ENCODE results near the gene HYAL3.
A peak's percentile ranks its signal among the peaks of the same experiment; 100 is the strongest.

HYAL3 gene

GRCh38 chr3:50323614-50324199 is 24.5 kb upstream of the HYAL3 start:
- peaks cover 34 to 90% of the 10 kb centered on the region in 2 donors for H3K4me1 Mint-ChIP-seq
- no peaks in the 10 kb centered on the region for H3K9me3 Mint-ChIP-seq
- ATAC-seq (replicated peaks) = no peak
- H3K27ac Mint-ChIP-seq = peak overlapping the region; percentile 65
- H3K36me3 Mint-ChIP-seq = peaks cover 17 to 42% of the 10 kb centered on the region in 2 donors
- H3K4me3 Mint-ChIP-seq = no peak overlapping the region
- DNase-seq = no peak
- H3K27me3 Mint-ChIP-seq = no peaks in the 10 kb centered on the region

GRCh38 chr3:50323092-50323600 is 23.9 kb upstream of the HYAL3 start:
- no peaks in the 10 kb centered on the region for H3K9me3 Mint-ChIP-seq
- H3K4me3 Mint-ChIP-seq = peak overlapping the region in 1 of 2 donors; percentile 39
- peaks cover 17 to 42% of the 10 kb centered on the region in 2 donors for H3K36me3 Mint-ChIP-seq
- DNase-seq = no peak
- H3K4me1 Mint-ChIP-seq = peaks cover 37 to 90% of the 10 kb centered on the region in 2 donors
- H3K27ac Mint-ChIP-seq = peak overlapping the region; percentile 65
- no peak for ATAC-seq (replicated peaks)
- H3K27me3 Mint-ChIP-seq = no peaks in the 10 kb centered on the region

GRCh38 chr3:50322386-50323091 is 23.3 kb upstream of the HYAL3 start, which contains the start of gene HYAL2:
HYAL2 (minus strand) TSS chr3:50322745; CDS start chr3:50320489, 2,256 bp downstream.
- Mint-ChIP-seq H3K36me3 (peaks cover 20 to 42% of the 10 kb centered on the region in 2 donors), H3K4me3 (peak within 1 kb of the TSS; percentile 84 to 90), H3K27ac (peak within 1 kb of the TSS; percentile 99), H3K27me3 (no peaks in the 10 kb centered on the region), H3K9me3 (no peaks in the 10 kb centered on the region), H3K4me1 (peaks cover 37 to 89% of the 10 kb centered on the region in 2 donors)
- DNase-seq (no peak), ATAC-seq (replicated peaks) (no peak)

GRCh38 chr3:50322115-50322385 is 22.8 kb upstream of the HYAL3 start:
- H3K36me3 Mint-ChIP-seq = peaks cover 20 to 42% of the 10 kb centered on the region in 2 donors
- no peaks in the 10 kb centered on the region for H3K9me3 Mint-ChIP-seq
- H3K27ac Mint-ChIP-seq = no peak overlapping the region
- DNase-seq (no peak), ATAC-seq (replicated peaks) (no peak)
- H3K4me1 Mint-ChIP-seq = peaks cover 39 to 84% of the 10 kb centered on the region in 2 donors
- peak overlapping the region; percentile 84 to 90 for H3K4me3 Mint-ChIP-seq
- no peaks in the 10 kb centered on the region for H3K27me3 Mint-ChIP-seq

GRCh38 chr3:50321336-50322114 is 22.3 kb upstream of the HYAL3 start:
- H3K4me3 Mint-ChIP-seq = peak overlapping the region; percentile 84 to 90
- ATAC-seq (replicated peaks) (peak; percentile 83 to 89), DNase-seq (peak; percentile 82)
- H3K36me3 Mint-ChIP-seq = peaks cover 25 to 45% of the 10 kb centered on the region in 2 donors
- no peaks in the 10 kb centered on the region for H3K27me3 Mint-ChIP-seq
- peaks cover 40 to 83% of the 10 kb centered on the region in 2 donors for H3K4me1 Mint-ChIP-seq
- peak overlapping the region; percentile 99 for H3K27ac Mint-ChIP-seq
- H3K9me3 Mint-ChIP-seq = no peaks in the 10 kb centered on the region

- peaks cover 26 to 46% of the 10 kb centered on the region in 2 donors for H3K36me3 Mint-ChIP-seq
- peak overlapping the region; percentile 86 to 90 for H3K4me3 Mint-ChIP-seq
- DNase-seq (no peak), ATAC-seq (replicated peaks) (peak; percentile 66 to 72)
- H3K27ac Mint-ChIP-seq = peak overlapping the region; percentile 87
- peaks cover 44 to 82% of the 10 kb centered on the region in 2 donors for H3K4me1 Mint-ChIP-seq
- no peaks in the 10 kb centered on the region for H3K27me3 Mint-ChIP-seq
- H3K9me3 Mint-ChIP-seq = no peaks in the 10 kb centered on the region
These were observed 21.7 kb upstream of the HYAL3 start for GRCh38 chr3:50320853-50321335.

GRCh38 chr3:50319894-50320625 is 20.9 kb upstream of the HYAL3 start:
- peak overlapping the region; percentile 62 for H3K27ac Mint-ChIP-seq
- peak overlapping the region; percentile 86 to 90 for H3K4me3 Mint-ChIP-seq
- peaks cover 44 to 77% of the 10 kb centered on the region in 2 donors for H3K4me1 Mint-ChIP-seq
- DNase-seq = no peak
- no peak for ATAC-seq (replicated peaks)
- H3K9me3 Mint-ChIP-seq = no peaks in the 10 kb centered on the region
- peaks cover 24 to 45% of the 10 kb centered on the region in 2 donors for H3K36me3 Mint-ChIP-seq
- no peaks in the 10 kb centered on the region for H3K27me3 Mint-ChIP-seq

- Mint-ChIP-seq H3K4me1 (peaks cover 43 to 71% of the 10 kb centered on the region in 2 donors), H3K27ac (no peak overlapping the region)
- ATAC-seq (replicated peaks) = no peak
These were observed 20.1 kb upstream of the HYAL3 start for GRCh38 chr3:50319181-50319893.

GRCh38 chr3:50318615-50319014 is 19.4 kb upstream of the HYAL3 start:
- no peak overlapping the region for H3K27ac Mint-ChIP-seq
- DNase-seq (no peak), ATAC-seq (replicated peaks) (no peak)
- no peaks in the 10 kb centered on the region for H3K9me3 Mint-ChIP-seq
- peaks cover 21 to 36% of the 10 kb centered on the region in 2 donors for H3K36me3 Mint-ChIP-seq
- no peak overlapping the region for H3K4me3 Mint-ChIP-seq
- peaks cover 41 to 64% of the 10 kb centered on the region in 2 donors for H3K4me1 Mint-ChIP-seq
- H3K27me3 Mint-ChIP-seq = no peaks in the 10 kb centered on the region

More at GRCh38 chr3:50319181-50319893, 20.1 kb upstream of the HYAL3 start:
- no peaks in the 10 kb centered on the region for H3K27me3 Mint-ChIP-seq
- H3K4me3 Mint-ChIP-seq = peak overlapping the region in 1 of 2 donors; percentile 27
- H3K9me3 Mint-ChIP-seq = no peaks in the 10 kb centered on the region
- DNase-seq = no peak
- peaks cover 21 to 41% of the 10 kb centered on the region in 2 donors for H3K36me3 Mint-ChIP-seq

- DNase-seq (no peak), ATAC-seq (replicated peaks) (no peak)
- H3K27me3 Mint-ChIP-seq = no peaks in the 10 kb centered on the region
- H3K4me3 Mint-ChIP-seq = no peak overlapping the region
- H3K36me3 Mint-ChIP-seq = peaks cover 21 to 33% of the 10 kb centered on the region in 2 donors
- peaks cover 36 to 60% of the 10 kb centered on the region in 2 donors for H3K4me1 Mint-ChIP-seq
- H3K9me3 Mint-ChIP-seq = no peaks in the 10 kb centered on the region
- no peak overlapping the region for H3K27ac Mint-ChIP-seq
These were observed 19.0 kb upstream of the HYAL3 start for GRCh38 chr3:50318163-50318562.

GRCh38 chr3:50317300-50317699 is 18.1 kb upstream of the HYAL3 start:
- DNase-seq = no peak
- Mint-ChIP-seq H3K36me3 (peaks cover 21 to 30% of the 10 kb centered on the region in 2 donors), H3K4me1 (peaks cover 34 to 51% of the 10 kb centered on the region in 2 donors)

GRCh38 chr3:50316657-50317242 is 17.5 kb upstream of the HYAL3 start:
- Mint-ChIP-seq H3K36me3 (peaks cover 21 to 30% of the 10 kb centered on the region in 2 donors), H3K4me1 (peaks cover 33 to 46% of the 10 kb centered on the region in 2 donors), H3K4me3 (peak overlapping the region in 1 of 2 donors; percentile 30), H3K27me3 (no peaks in the 10 kb centered on the region), H3K27ac (peak overlapping the region; percentile 26), H3K9me3 (no peaks in the 10 kb centered on the region)
- ATAC-seq (replicated peaks) (no peak), DNase-seq (no peak)

More at GRCh38 chr3:50317300-50317699, 18.1 kb upstream of the HYAL3 start:
- ATAC-seq (replicated peaks) = no peak
- H3K27me3 Mint-ChIP-seq = no peaks in the 10 kb centered on the region
- H3K4me3 Mint-ChIP-seq = no peak overlapping the region
- H3K9me3 Mint-ChIP-seq = no peaks in the 10 kb centered on the region
- no peak overlapping the region for H3K27ac Mint-ChIP-seq

GRCh38 chr3:50314816-50315215 is 15.6 kb upstream of the HYAL3 start:
- no peaks in the 10 kb centered on the region for H3K27me3 Mint-ChIP-seq
- no peak overlapping the region for H3K27ac Mint-ChIP-seq
- no peaks in the 10 kb centered on the region for H3K9me3 Mint-ChIP-seq
- ATAC-seq (replicated peaks) (no peak), DNase-seq (no peak)
- H3K4me1 Mint-ChIP-seq = peaks cover 26 to 34% of the 10 kb centered on the region in 2 donors
- no peak overlapping the region for H3K4me3 Mint-ChIP-seq
- H3K36me3 Mint-ChIP-seq = peaks cover 21 to 31% of the 10 kb centered on the region in 2 donors

Data from stimulated activated naive B cell treated with anti-CD40 and anti-IgM and Interleukin-4, amounts not matched to agents 10 μg/mL and 1 μg/mL and 100 μg/mL, for 72 hours (primary cell).